PC-3 (cell line): ENCODE results near the gene ITGA1. TPM values are rescaled to one million over a fixed set of nuclear protein-coding genes. Genes with fewer than 3 reads are reported as not detected.

ENCODE experiments used
- total RNA-seq: library from RNA; depleted of rRNA; stranded (reverse); fragments of >200 nt; gene quantifications from 2 replicates; pipeline ENCODE4 v1.2.3, GENCODE V29; 2014; rRNA removed

Gene ITGA1
- total RNA-seq, 1 experiment from 2014 or later: 4.7 TPM

Other genes with a start within 250 kb of the ITGA1 start
- gene PELO, start within 50 bp of the ITGA1 start, total RNA-seq: 33.6 and 45.3 TPM in 2 replicates
- gene ITGA2, start 201.4 kb downstream of the ITGA1 start, total RNA-seq: 32.4 and 36.7 TPM in 2 replicates